Uterus (tissue), 2 donors: Measurements from ENCODE around the gene TTLL12.

Experiments
- CTCF ChIP-seq, 4 experiments: fragments of 200-600 bp in 2 of 4; fragments of 450-650 bp in 2 of 4; sonication (generic) in 2 of 4; IDR thresholded peaks; one replicate each; pipeline ENCODE4 v1.5.1; 2016 to 2019; ENCODE audit warnings: antibody characterized with exemption in 4 of 4, mild to moderate bottlenecking in 2 of 4, moderate library complexity in 1 of 4
- POLR2A ChIP-seq, 2 donors: fragments of 450-650 bp; IDR thresholded peaks; one replicate each; pipeline ENCODE4 v1.6.1; 2016; ENCODE audit warnings: antibody characterized with exemption in 2 of 2, mild to moderate bottlenecking in 1 of 2, moderate library complexity in 1 of 2

- no peak for TF ChIP-seq CTCF (IDR thresholded peaks at IDR 0.05)
- TF ChIP-seq POLR2A (IDR thresholded peaks at IDR 0.05) = no peak
These were observed 44.7 kb upstream of the TTLL12 start for GRCh38 chr22:43231724-43232034.
